BJ (cell line): ENCODE data around the gene NOL11. TPM values are rescaled to one million over a fixed set of nuclear protein-coding genes. Genes with fewer than 3 reads are reported as not detected.
"Not testable (repeated sequence)": the region's sequence is repeated elsewhere in the genome, so short reads cannot be mapped to it uniquely, and the experiment has no call there.

ENCODE experiments used
- CTCF ChIA-PET: fragments of 350-600 bp; formaldehyde crosslinking; extraction: SDS; loops from one replicate; lab custom pipeline; 2021; ENCODE audit warnings: antibody characterized with exemption, inconsistent platforms; lab: Yijun Ruan, JAX
- POLR2A ChIA-PET: fragments of 300-600 bp; sonication (Branson Sonifier 250); formaldehyde crosslinking; extraction: SDS; loops from one replicate; lab custom pipeline; 2021; ENCODE audit warnings: antibody characterized with exemption; lab: Charles Lee
- DNase-seq: peaks from one replicate; pipeline ENCODE4 v3.0.0-alpha.2; 2011; ENCODE audit warnings: low read depth
- H3K27me3 ChIP-seq: 2 replicates; pipeline ENCODE4 v1.6.0; 2011; ENCODE audit warnings: low read length; ENCODE audit not compliant: control insufficient read depth, insufficient read depth
- H3K36me3 ChIP-seq: 2 replicates; pipeline ENCODE4 v1.5.1; 2011; ENCODE audit warnings: low read length; ENCODE audit not compliant: control insufficient read depth, insufficient read depth
- H3K4me3 ChIP-seq: 2 replicates; pipeline ENCODE4 v1.5.1; 2011; ENCODE audit warnings: low read depth, mild to moderate bottlenecking, control low read depth, low read length
- CTCF ChIP-seq: IDR thresholded peaks from 2 replicates; pipeline ENCODE4 v1.5.1; 2011; ENCODE audit warnings: low read depth, mild to moderate bottlenecking, control low read depth, inconsistent platforms, low read length, moderate library complexity; ENCODE audit not compliant: insufficient read depth
- polyA plus RNA-seq: library from polyadenylated mRNA; depleted of rRNA; stranded (reverse); fragments of >200 nt; gene quantifications from 2 replicates; pipeline ENCODE4 v1.2.3, GENCODE V29; 2011

The NOL11 gene
- polyA plus RNA-seq, 1 experiment: 18.0 TPM

DNA sequence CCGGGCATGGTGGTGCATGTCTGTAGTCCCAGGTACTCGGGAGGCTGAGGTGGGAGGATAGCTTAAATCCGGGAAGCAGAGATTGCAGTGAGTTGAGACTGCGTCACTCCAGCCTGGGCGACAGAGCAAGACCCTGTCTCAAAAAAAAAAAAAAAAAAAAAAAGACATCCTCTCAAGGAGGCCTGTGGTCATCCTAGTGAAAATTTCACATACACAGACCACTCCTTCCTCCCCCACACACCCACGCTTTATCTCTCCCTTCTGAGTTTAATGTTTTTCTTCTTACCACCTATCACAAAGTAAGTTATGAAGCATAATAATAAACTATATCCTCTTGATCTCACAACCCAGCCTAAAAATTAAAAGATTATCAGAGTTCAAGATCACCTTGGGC, 1.3 kb upstream of the NOL11 start:
- DNase-seq: no peak
- ChIA-PET POLR2A (no interaction called here), CTCF (interaction anchor here (0.9 to 1.0 kb wide), 3 partner anchors 10 to 342 kb away, joined by 3 to 4 read pairs (median 3); no protein-coding TSS in a partner anchor)
- no peak overlapping the region for H3K4me3 ChIP-seq
- no peaks in the 10 kb centered on the region for H3K36me3 ChIP-seq
- no peak for TF ChIP-seq CTCF
- H3K27me3 ChIP-seq: no peaks in the 10 kb centered on the region

DNA sequence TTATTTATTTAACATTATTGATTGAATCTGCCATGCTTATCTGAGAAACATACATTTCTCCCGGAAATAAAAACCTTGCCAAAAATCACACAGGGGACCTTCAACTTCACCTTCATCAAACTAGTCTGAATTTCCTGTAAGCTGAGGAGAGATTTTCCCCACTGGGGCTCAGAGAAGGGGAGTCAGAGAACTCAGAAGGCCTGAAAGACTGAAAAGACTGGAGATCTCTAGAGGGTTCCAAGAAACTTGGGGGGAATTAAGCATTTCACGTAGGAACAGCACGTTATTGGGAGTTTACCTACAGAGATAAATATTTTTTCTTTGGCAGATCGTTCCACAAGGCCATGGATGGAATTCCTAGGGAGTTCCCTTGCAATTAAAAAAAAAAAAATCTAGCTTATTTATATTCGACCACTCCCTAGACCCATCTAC, 528 bp upstream of the NOL11 start:
- TF ChIP-seq CTCF: no peak
- no peak for DNase-seq
- H3K36me3 ChIP-seq: peaks cover 5% of the 10 kb centered on the region
- ChIA-PET CTCF (interaction anchor here (0.7 to 1.0 kb wide), 4 partner anchors 9 to 35 kb away, joined by 3 to 4 read pairs (median 4); no protein-coding TSS in a partner anchor), POLR2A (interaction anchor here (0.5 kb wide), 1 partner anchor 472 kb away, joined by 5 read pairs; the partner anchor contains the start of gene HELZ)
- H3K4me3 ChIP-seq: peak overlapping the region; percentile 43
- no peaks in the 10 kb centered on the region for H3K27me3 ChIP-seq

GRCh38 chr17:67718325-67718941, 697 bp downstream of the NOL11 start:
- Histone ChIP-seq H3K4me3 (peak overlapping the region; percentile 71), H3K27me3 (no peaks in the 10 kb centered on the region), H3K36me3 (peaks cover 7% of the 10 kb centered on the region)
- ChIA-PET POLR2A (no interaction called here), CTCF (interaction anchor here (1.0 to 1.1 kb wide), 5 partner anchors 9 to 21 kb away, joined by 3 to 6 read pairs (median 3); no protein-coding TSS in a partner anchor)
- DNase-seq: no peak
- TF ChIP-seq CTCF: no peak

- Histone ChIP-seq H3K27me3 (no peaks in the 10 kb centered on the region), H3K4me3 (no peak overlapping the region), H3K36me3 (peaks cover 24% of the 10 kb centered on the region)
- no peak for DNase-seq
- ChIA-PET POLR2A (no interaction called here), CTCF (no interaction called here)
- TF ChIP-seq CTCF: no peak
Observed at GRCh38 chr17:67725373-67725791, 7.6 kb downstream of the NOL11 start.

DNA sequence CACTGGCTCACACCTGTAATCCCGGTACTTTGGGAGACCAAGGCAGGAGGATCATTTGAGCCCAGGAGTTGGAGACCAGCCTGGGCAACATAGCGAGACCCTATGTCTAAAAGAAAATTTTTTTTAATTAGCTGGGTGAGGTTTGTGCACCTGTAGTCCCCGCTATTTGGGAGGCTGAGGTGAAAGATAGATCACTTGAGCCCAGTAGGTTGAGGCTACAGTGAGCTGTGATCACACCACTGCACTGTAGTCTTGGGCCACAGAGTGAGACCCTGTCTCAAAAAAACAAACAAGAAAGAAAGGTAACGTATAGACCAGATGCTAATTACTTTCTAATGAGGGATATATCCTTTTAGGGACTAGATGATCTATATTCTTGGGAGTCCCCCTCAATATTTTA, 8.1 kb downstream of the NOL11 start:
- no peak for TF ChIP-seq CTCF
- no peak for DNase-seq
- Histone ChIP-seq H3K4me3 (no peak overlapping the region), H3K36me3 (peaks cover 24% of the 10 kb centered on the region), H3K27me3 (no peaks in the 10 kb centered on the region)
- POLR2A ChIA-PET: no interaction called here
- CTCF ChIA-PET: no interaction called here

GRCh38 chr17:67727152-67728039, 9.7 kb downstream of the NOL11 start:
- H3K4me3 ChIP-seq, DNase-seq, POLR2A ChIA-PET, H3K27me3 ChIP-seq: not testable (repeated sequence)
- H3K36me3 ChIP-seq: peaks cover 21% of the 10 kb centered on the region
- CTCF ChIA-PET: interaction anchor here (1.6 kb wide), 1 partner anchor 9 kb away, joined by 6 read pairs; the partner anchor contains the start of gene NOL11
